Sigmoid colon (tissue), 7 donors: ENCODE measurements around the gene MTA1. TPM values are rescaled to one million over a fixed set of nuclear protein-coding genes. Genes with fewer than 3 reads are reported as not detected.

Experiments
- DNase-seq: peaks from one replicate; pipeline ENCODE4 v3.0.0-alpha.2; 2019
- H3K27ac ChIP-seq, 4 donors: fragments of 200-600 bp; sonication (generic); one replicate each; pipeline ENCODE4 v1.5.1; 2016 to 2019; ENCODE audit warnings: mild to moderate bottlenecking in 1 of 4
- H3K27me3 ChIP-seq, 3 donors: fragments of 200-600 bp; sonication (generic); one replicate each; pipeline ENCODE4 v1.5.1; 2019; ENCODE audit warnings: mild to moderate bottlenecking in 1 of 3
- H3K36me3 ChIP-seq, 4 donors: fragments of 200-600 bp; sonication (generic); one replicate each; pipeline ENCODE4 v1.5.1; 2016 to 2019
- H3K4me1 ChIP-seq, 4 donors: fragments of 200-600 bp; sonication (generic); one replicate each; pipeline ENCODE4 v1.5.1; 2017 to 2019
- H3K4me3 ChIP-seq, 4 donors: fragments of 200-600 bp; sonication (generic); one replicate each; pipeline ENCODE4 v1.5.1; 2017 to 2019; ENCODE audit warnings: mild to moderate bottlenecking in 2 of 4, moderate library complexity in 1 of 4
- H3K9me3 ChIP-seq, 4 donors: fragments of 200-600 bp in 3 of 4; sonication (generic) in 3 of 4; one replicate each; pipeline versions ENCODE4 v1.5.1 to v1.6.1; 2013 to 2019
- CTCF ChIP-seq, 4 experiments: fragments of 450-650 bp in 3 of 4; fragments of 200-600 bp in 1 of 4; IDR thresholded peaks; one replicate each; pipeline ENCODE4 v1.5.1; 2016 to 2019; ENCODE audit warnings: antibody characterized with exemption in 4 of 4, mild to moderate bottlenecking in 3 of 4, moderate library complexity in 2 of 4
- EP300 ChIP-seq, 4 donors: sonication (generic); formaldehyde crosslinking; IDR thresholded peaks; one replicate each; pipeline ENCODE4 v1.6.1; 2017; ENCODE audit warnings: antibody characterized with exemption in 4 of 4
- POLR2A ChIP-seq, 2 donors: fragments of 450-650 bp; IDR thresholded peaks; one replicate each; pipeline ENCODE4 v1.6.1; 2016; ENCODE audit warnings: antibody characterized with exemption in 2 of 2, mild to moderate bottlenecking in 2 of 2, moderate library complexity in 2 of 2
- POLR2AphosphoS5 ChIP-seq, 4 donors: sonication (generic); formaldehyde crosslinking; IDR thresholded peaks; one replicate each; pipeline ENCODE4 v1.6.1; 2017; ENCODE audit warnings: antibody characterized with exemption in 4 of 4
- WGBS, 2 donors: extraction: QIAGEN DNeasy Blood & Tissue Kit; methylation state at CpG; one replicate each; pipeline ENCODE4 v1.1.7; 2013; 5-methylcytosine and 5-hydroxymethylcytosine counted together
- intact Hi-C: fragments of 100-400 bp; cut with DNase I; formaldehyde crosslinking; loops from one replicate; pipeline ENCODE4 v1.15.1; 2023
- polyA plus RNA-seq, 3 donors: library from polyadenylated mRNA; stranded (reverse); fragments of 200-250 nt; gene quantifications; one replicate each; pipeline ENCODE4 v1.2.3, GENCODE V29; 2013
- total RNA-seq, 4 donors: library from RNA; depleted of rRNA; stranded (reverse); fragments of >200 nt; gene quantifications; one replicate each; pipeline ENCODE4 v1.1.0, GENCODE V29; 2016
- donor health status: healthy with polysubstance abuse.
- donor health status: Bipolar disorder and iron deficiency.
- donor health status: healthy.

Gene MTA1
- total and polyA plus RNA-seq, 7 donors: 14.3 to 92.8 (median 44.7) TPM

- H3K27me3 ChIP-seq: no peaks in the 10 kb centered on the region
- H3K27ac ChIP-seq: no peak overlapping the region
- no peak for DNase-seq
- peaks cover 0 to 3% (median 1%) of the 10 kb centered on the region in 4 donors for H3K4me1 ChIP-seq
- no peak overlapping the region for H3K4me3 ChIP-seq
- H3K36me3 ChIP-seq: peaks cover 11 to 88% (median 38%) of the 10 kb centered on the region in 4 donors
- no peak for TF ChIP-seq EP300 (IDR thresholded peaks at IDR 0.05)
- TF ChIP-seq POLR2A (IDR thresholded peaks at IDR 0.05): no peak
- TF ChIP-seq CTCF (IDR thresholded peaks at IDR 0.05): no peak
- TF ChIP-seq POLR2AphosphoS5 (IDR thresholded peaks at IDR 0.05): no peak
- 90 to 94% methylated on average over 23 of the region's 23 CpGs for WGBS, 2 donors
- H3K9me3 ChIP-seq: no peaks in the 10 kb centered on the region
- intact Hi-C loops: no loop called here
These were observed 35.5 kb upstream of the MTA1 start for GRCh38 chr14:105384041-105384557.

GRCh38 chr14:105384605-105385321 is 34.9 kb upstream of the MTA1 start:
- Histone ChIP-seq H3K36me3 (peaks cover 11 to 83% (median 38%) of the 10 kb centered on the region in 4 donors), H3K4me3 (no peak overlapping the region), H3K4me1 (peaks cover 0 to 9% (median 7%) of the 10 kb centered on the region in 4 donors), H3K27ac (no peak overlapping the region), H3K9me3 (no peaks in the 10 kb centered on the region), H3K27me3 (no peaks in the 10 kb centered on the region)
- TF ChIP-seq POLR2AphosphoS5 (IDR thresholded peaks at IDR 0.05) (no peak), CTCF (IDR thresholded peaks at IDR 0.05) (no peak), EP300 (IDR thresholded peaks at IDR 0.05) (no peak), POLR2A (IDR thresholded peaks at IDR 0.05) (no peak)
- DNase-seq: no peak
- 97% methylated on average over 29 of the region's 29 CpGs for WGBS, 2 donors
- intact Hi-C loops: no loop called here

GRCh38 chr14:105385322-105385637 is 34.3 kb upstream of the MTA1 start:
- no peak for TF ChIP-seq POLR2A (IDR thresholded peaks at IDR 0.05)
- no peak for TF ChIP-seq POLR2AphosphoS5 (IDR thresholded peaks at IDR 0.05)
- TF ChIP-seq EP300 (IDR thresholded peaks at IDR 0.05): no peak
- no peak for TF ChIP-seq CTCF (IDR thresholded peaks at IDR 0.05)
- Histone ChIP-seq H3K36me3 (peaks cover 11 to 78% (median 38%) of the 10 kb centered on the region in 4 donors), H3K9me3 (no peaks in the 10 kb centered on the region), H3K27ac (no peak overlapping the region), H3K4me3 (no peak overlapping the region), H3K27me3 (no peaks in the 10 kb centered on the region), H3K4me1 (peaks cover 0 to 14% (median 10%) of the 10 kb centered on the region in 4 donors)
- intact Hi-C loops: no loop called here
- WGBS, 2 donors: 96% methylated on average over 19 of the region's 19 CpGs
- DNase-seq: no peak

GRCh38 chr14:105385698-105386365 is 33.8 kb upstream of the MTA1 start:
- intact Hi-C loops: no loop called here
- Histone ChIP-seq H3K36me3 (peaks cover 11 to 74% (median 37%) of the 10 kb centered on the region in 4 donors), H3K4me3 (no peak overlapping the region), H3K4me1 (peaks cover 0 to 18% (median 13%) of the 10 kb centered on the region in 4 donors), H3K9me3 (no peaks in the 10 kb centered on the region), H3K27me3 (no peaks in the 10 kb centered on the region), H3K27ac (no peak overlapping the region)
- no peak for DNase-seq
- 91 to 92% methylated on average over 22 of the region's 22 CpGs for WGBS, 2 donors
- no peak for TF ChIP-seq CTCF (IDR thresholded peaks at IDR 0.05)
- no peak for TF ChIP-seq POLR2A (IDR thresholded peaks at IDR 0.05)
- TF ChIP-seq EP300 (IDR thresholded peaks at IDR 0.05): no peak
- no peak for TF ChIP-seq POLR2AphosphoS5 (IDR thresholded peaks at IDR 0.05)
